Neural progenitor cell (in vitro differentiated cells): ENCODE measurements around the gene SNCG. TPM values are rescaled to one million over a fixed set of nuclear protein-coding genes. Genes with fewer than 3 reads are reported as not detected.
A peak's percentile ranks its signal among the peaks of the same experiment; 100 is the strongest.

Experiments used
- DNase-seq: peaks from one replicate; pipeline ENCODE4 v3.0.0-alpha.2; 2016; ENCODE audit warnings: low spot score
- H2AFZ ChIP-seq: fragments of 200-600 bp; sonication (generic); replicated peaks from 2 replicates; pipeline ENCODE4 v1.6.1; 2016; ENCODE audit warnings: antibody characterized with exemption
- H3F3A ChIP-seq: fragments of 200-600 bp; sonication (generic); 2 replicates; pipeline ENCODE4 v1.6.1; 2016; ENCODE audit warnings: antibody characterized with exemption, low read depth
- H3K27ac ChIP-seq: fragments of 200-600 bp; sonication (generic); 2 replicates; pipeline ENCODE4 v1.5.1; 2016; ENCODE audit warnings: mild to moderate bottlenecking
- H3K27me3 ChIP-seq: fragments of 200-600 bp; sonication (generic); 2 replicates; pipeline ENCODE4 v1.6.1; 2016; ENCODE audit warnings: mild to moderate bottlenecking, moderate library complexity
- H3K36me3 ChIP-seq: fragments of 200-600 bp; sonication (generic); 2 replicates; pipeline ENCODE4 v1.5.1; 2016
- H3K4me1 ChIP-seq: fragments of 200-600 bp; sonication (generic); 2 replicates; pipeline ENCODE4 v1.6.1; 2016; ENCODE audit warnings: mixed run types
- H3K4me2 ChIP-seq: fragments of 200-600 bp; sonication (generic); 2 replicates; pipeline ENCODE4 v1.6.1; 2016
- H3K4me3 ChIP-seq: fragments of 200-600 bp; sonication (generic); 2 replicates; pipeline ENCODE4 v1.5.1; 2016
- H3K79me2 ChIP-seq: fragments of 200-600 bp; sonication (generic); 2 replicates; pipeline ENCODE4 v1.6.1; 2016; ENCODE audit warnings: low read depth
- H3K9ac ChIP-seq: fragments of 200-600 bp; sonication (generic); 2 replicates; pipeline ENCODE4 v1.6.1; 2016
- H3K9me3 ChIP-seq: fragments of 200-600 bp; sonication (generic); 2 replicates; pipeline ENCODE4 v1.5.1; 2016; ENCODE audit warnings: low read depth
- H4K20me1 ChIP-seq: fragments of 200-600 bp; sonication (generic); 2 replicates; pipeline ENCODE4 v1.6.1; 2016; ENCODE audit warnings: low read depth
- H3K27ac Mint-ChIP-seq: 3 replicates; pipeline ENCODE4 v1.8.0; 2021; ENCODE audit warnings: mixed read lengths
- H3K27me3 Mint-ChIP-seq: 2 replicates; pipeline ENCODE4 v1.8.0; 2022; ENCODE audit warnings: low read depth, mild to moderate bottlenecking, inconsistent platforms, moderate library complexity, mixed read lengths; ENCODE audit not compliant: insufficient read depth
- H3K36me3 Mint-ChIP-seq: 3 replicates; pipeline ENCODE4 v1.8.0; 2021; ENCODE audit warnings: mixed read lengths
- H3K4me1 Mint-ChIP-seq: 3 replicates; pipeline ENCODE4 v1.8.0; 2021; ENCODE audit warnings: mixed read lengths
- H3K4me3 Mint-ChIP-seq: 3 replicates; pipeline ENCODE4 v1.8.0; 2021; ENCODE audit warnings: mild to moderate bottlenecking, moderate library complexity, mixed read lengths
- H3K9me3 Mint-ChIP-seq: 3 replicates; pipeline ENCODE4 v1.8.0; 2020; ENCODE audit warnings: mixed read lengths
- CTCF ChIP-seq: fragments of 200-600 bp; sonication (generic); IDR thresholded peaks from 2 replicates; pipeline ENCODE4 v1.5.1; 2017; ENCODE audit warnings: antibody characterized with exemption, mild to moderate bottlenecking
- EZH2 ChIP-seq: fragments of 200-600 bp; sonication (generic); IDR thresholded peaks from 2 replicates; pipeline ENCODE4 v1.6.1; 2017; ENCODE audit warnings: antibody characterized with exemption, mild to moderate bottlenecking, moderate library complexity
- EZH2phosphoT487 ChIP-seq: fragments of 200-600 bp; sonication (generic); IDR thresholded peaks from 2 replicates; pipeline ENCODE4 v1.6.1; 2017; ENCODE audit warnings: antibody characterized with exemption
- total RNA-seq: library from RNA; depleted of rRNA; stranded (reverse); fragments of >200 nt; gene quantifications from 2 replicates; pipeline ENCODE4 v1.2.3, GENCODE V29; 2015; ENCODE audit warnings: low replicate concordance

SNCG gene
- total RNA-seq, 1 donor from 2014 or later = not detected

GRCh38 chr10:86970162-86970981 lies 12.0 kb downstream of the SNCG start:
- H3K36me3 ChIP-seq = no peaks in the 10 kb centered on the region
- peaks cover 17% of the 10 kb centered on the region for H3K27me3 Mint-ChIP-seq
- peak overlapping the region; percentile 94 for H2AFZ ChIP-seq
- DNase-seq = peak; percentile 66
- no peaks in the 10 kb centered on the region for H4K20me1 ChIP-seq
- H3K36me3 Mint-ChIP-seq = no peaks in the 10 kb centered on the region
- H3K4me3 Mint-ChIP-seq = peak overlapping the region; percentile 82
- H3K9me3 ChIP-seq = no peaks in the 10 kb centered on the region
- H3K27me3 ChIP-seq = peaks cover 30% of the 10 kb centered on the region
- H3K27ac ChIP-seq = no peak overlapping the region
- H3K9ac ChIP-seq = peak overlapping the region; percentile 5
- TF ChIP-seq EZH2phosphoT487 (no peak), CTCF (no peak), EZH2 (no peak)
- peaks cover 32% of the 10 kb centered on the region for H3F3A ChIP-seq
- H3K4me1 ChIP-seq = peaks cover 35% of the 10 kb centered on the region
- peak overlapping the region; percentile 50 for H3K4me3 ChIP-seq
- H3K4me2 ChIP-seq = peak overlapping the region; percentile 79
- no peaks in the 10 kb centered on the region for H3K9me3 Mint-ChIP-seq
- H3K27ac Mint-ChIP-seq = peak overlapping the region; percentile 69
- H3K4me1 Mint-ChIP-seq = peaks cover 38% of the 10 kb centered on the region
- no peaks in the 10 kb centered on the region for H3K79me2 ChIP-seq

- peaks cover 30% of the 10 kb centered on the region for H3K27me3 ChIP-seq
- peaks cover 32% of the 10 kb centered on the region for H3F3A ChIP-seq
- H3K9me3 ChIP-seq = no peaks in the 10 kb centered on the region
- Mint-ChIP-seq H3K4me1 (peaks cover 34% of the 10 kb centered on the region), H3K9me3 (no peaks in the 10 kb centered on the region), H3K36me3 (no peaks in the 10 kb centered on the region), H3K27ac (no peak overlapping the region), H3K27me3 (peaks cover 17% of the 10 kb centered on the region), H3K4me3 (peak overlapping the region; percentile 82)
- H3K9ac ChIP-seq = peak overlapping the region; percentile 5
- peak overlapping the region; percentile 79 for H3K4me2 ChIP-seq
- peak; percentile 79 for DNase-seq
- peaks cover 33% of the 10 kb centered on the region for H3K4me1 ChIP-seq
- peak overlapping the region; percentile 94 for H2AFZ ChIP-seq
- H4K20me1 ChIP-seq = no peaks in the 10 kb centered on the region
- no peak overlapping the region for H3K27ac ChIP-seq
- TF ChIP-seq EZH2phosphoT487 (no peak), EZH2 (no peak), CTCF (no peak)
- H3K79me2 ChIP-seq = no peaks in the 10 kb centered on the region
- no peaks in the 10 kb centered on the region for H3K36me3 ChIP-seq
- H3K4me3 ChIP-seq = peak overlapping the region; percentile 50
Measured at GRCh38 chr10:86970982-86971231, 12.5 kb downstream of the SNCG start.

DNA sequence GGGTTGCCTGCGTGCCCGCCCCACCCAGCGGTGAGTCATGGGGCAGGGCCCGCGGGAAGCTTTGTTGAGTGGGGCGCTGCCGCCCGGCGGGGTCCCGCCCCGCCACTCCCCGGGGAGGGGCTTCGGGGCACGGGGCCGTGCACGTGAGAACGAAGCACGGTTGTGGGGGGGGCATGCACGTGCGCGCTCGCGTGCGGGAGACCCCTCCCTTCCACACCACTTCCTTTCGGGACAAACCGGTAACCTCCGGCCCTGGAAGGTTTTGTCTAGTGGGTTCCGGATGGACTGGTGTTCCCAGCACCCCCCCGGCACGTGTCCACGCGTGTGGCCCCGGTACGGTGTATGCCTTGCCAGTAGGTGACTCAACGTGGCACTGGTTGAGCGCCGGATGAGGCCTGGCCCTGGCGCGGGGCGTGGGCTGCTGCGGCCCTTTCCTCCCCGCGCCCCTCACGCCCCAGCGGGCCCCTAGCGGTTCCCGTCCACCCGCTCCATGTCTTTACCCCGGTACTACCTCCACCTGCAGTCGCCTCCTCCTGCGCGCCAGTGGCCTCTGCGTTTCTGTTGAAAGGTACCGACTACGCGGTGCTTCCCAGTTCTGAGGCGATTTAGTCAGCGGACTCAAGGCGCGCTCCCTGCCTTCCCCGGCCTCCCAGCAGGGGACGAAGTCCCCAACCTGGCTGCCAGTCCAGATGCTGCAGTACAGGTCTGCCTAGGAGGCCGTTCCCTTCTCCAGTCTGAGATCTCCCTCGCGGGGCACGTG lies 13.0 kb downstream of the SNCG start:
- DNase-seq = peak; percentile 66
- H4K20me1 ChIP-seq = no peaks in the 10 kb centered on the region
- Mint-ChIP-seq H3K36me3 (no peaks in the 10 kb centered on the region), H3K27ac (peak overlapping the region; percentile 74), H3K4me1 (peaks cover 28% of the 10 kb centered on the region), H3K4me3 (peak overlapping the region; percentile 77), H3K27me3 (peaks cover 17% of the 10 kb centered on the region), H3K9me3 (no peaks in the 10 kb centered on the region)
- peak overlapping the region; percentile 79 for H3K4me2 ChIP-seq
- H3K36me3 ChIP-seq = no peaks in the 10 kb centered on the region
- peak overlapping the region; percentile 5 for H3K9ac ChIP-seq
- no peak for TF ChIP-seq EZH2
- TF ChIP-seq EZH2phosphoT487 = peak; percentile 27
- peak; percentile 13 for TF ChIP-seq CTCF
- H3K9me3 ChIP-seq = no peaks in the 10 kb centered on the region
- peak overlapping the region; percentile 94 for H2AFZ ChIP-seq
- H3K27me3 ChIP-seq = peaks cover 30% of the 10 kb centered on the region
- peak overlapping the region; percentile 50 for H3K4me3 ChIP-seq
- H3K4me1 ChIP-seq = peaks cover 28% of the 10 kb centered on the region
- H3F3A ChIP-seq = peaks cover 32% of the 10 kb centered on the region
- H3K79me2 ChIP-seq = no peaks in the 10 kb centered on the region
- no peak overlapping the region for H3K27ac ChIP-seq
